HepG2 (cell line): Measurements from ENCODE around the gene STAMBPL1. TPM values are rescaled to one million over a fixed set of nuclear protein-coding genes. Genes with fewer than 3 reads are reported as not detected.
A peak's percentile ranks its signal among the peaks of the same experiment; 100 is the strongest.

Experiments
- AKAP8 ChIP-seq: sonication (generic); formaldehyde crosslinking; IDR thresholded peaks from 2 replicates; pipeline ENCODE4 v1.5.1; 2020; ENCODE audit warnings: mild to moderate bottlenecking, missing genetic modification reagents
- CSRNP1 ChIP-seq: sonication (generic); formaldehyde crosslinking; IDR thresholded peaks from 2 replicates; pipeline ENCODE4 v1.8.1; 2023; ENCODE audit warnings: mild to moderate bottlenecking, missing genetic modification reagents
- DMTF1 ChIP-seq: sonication (generic); formaldehyde crosslinking; IDR thresholded peaks from 2 replicates; pipeline ENCODE4 v1.4.0; 2020; ENCODE audit warnings: mild to moderate bottlenecking, missing genetic modification reagents
- EEA1 ChIP-seq: sonication (generic); formaldehyde crosslinking; IDR thresholded peaks from 2 replicates; pipeline ENCODE4 v1.5.1; 2020; ENCODE audit warnings: mild to moderate bottlenecking, missing genetic modification reagents, borderline replicate concordance
- EZH2 ChIP-seq: conservative IDR thresholded peaks from 2 replicates; pipeline ENCODE4 v1.6.1; 2012; ENCODE audit warnings: mild to moderate bottlenecking, low read depth, low read length, moderate library complexity
- FOSL1 ChIP-seq: sonication (generic); formaldehyde crosslinking; IDR thresholded peaks from 2 replicates; pipeline ENCODE4 v1.9.0; 2021; ENCODE audit warnings: missing genetic modification reagents, borderline replicate concordance
- FOXJ3 ChIP-seq: sonication (generic); formaldehyde crosslinking; IDR thresholded peaks from 2 replicates; pipeline ENCODE4 v1.4.0; 2020; ENCODE audit warnings: missing genetic modification reagents, mild to moderate bottlenecking, borderline replicate concordance
- HDAC1 ChIP-seq: sonication (generic); formaldehyde crosslinking; IDR thresholded peaks from 2 replicates; pipeline ENCODE4 v1.5.1; 2020; ENCODE audit warnings: mild to moderate bottlenecking, missing genetic modification reagents
- JARID2 ChIP-seq: sonication (generic); formaldehyde crosslinking; IDR thresholded peaks from 2 replicates; pipeline ENCODE4 v1.8.1; 2023; ENCODE audit warnings: missing genetic modification reagents, inconsistent platforms; ENCODE audit not compliant: insufficient replicate concordance
- KDM5B ChIP-seq: sonication (generic); formaldehyde crosslinking; IDR thresholded peaks from 2 replicates; pipeline ENCODE4 v1.4.0; 2020; ENCODE audit warnings: missing genetic modification reagents, mild to moderate bottlenecking, borderline replicate concordance
- MEIS2 ChIP-seq: sonication (generic); formaldehyde crosslinking; IDR thresholded peaks from 2 replicates; pipeline ENCODE4 v1.9.0; 2021; ENCODE audit warnings: mild to moderate bottlenecking, missing genetic modification reagents
- MTA3 ChIP-seq: sonication (generic); formaldehyde crosslinking; IDR thresholded peaks from 2 replicates; pipeline ENCODE4 v1.4.0; 2020; ENCODE audit warnings: missing genetic modification reagents
- NCOR1 ChIP-seq: fragments of 200-600 bp; sonication (generic); IDR thresholded peaks from 2 replicates; pipeline ENCODE4 v1.7.0; 2017; ENCODE audit warnings: antibody characterized with exemption, low read length, borderline replicate concordance
- PHB2 ChIP-seq: fragments of 450-650 bp; IDR thresholded peaks from 2 replicates; pipeline ENCODE4 v1.6.1; 2018; ENCODE audit not compliant: partially characterized antibody
- PPARG ChIP-seq: conservative IDR thresholded peaks from 2 replicates; pipeline ENCODE4 v1.6.1; 2016; ENCODE audit warnings: missing biosample characterization, missing genetic modification reagents
- SP140L ChIP-seq: sonication (generic); formaldehyde crosslinking; IDR thresholded peaks from 2 replicates; pipeline ENCODE4 v1.4.0; 2020; ENCODE audit warnings: missing genetic modification reagents, borderline replicate concordance
- ZBTB7A ChIP-seq: sonication (generic); formaldehyde crosslinking; IDR thresholded peaks from 2 replicates; pipeline ENCODE4 v1.8.0; 2022; ENCODE audit warnings: mild to moderate bottlenecking, missing genetic modification reagents
- ZFP1 ChIP-seq: IDR thresholded peaks from 2 replicates; pipeline ENCODE4 v1.6.1; 2016
- ZFX ChIP-seq: sonication (generic); formaldehyde crosslinking; IDR thresholded peaks from 2 replicates; pipeline ENCODE4 v1.4.0; 2020; ENCODE audit warnings: mild to moderate bottlenecking, low read depth, missing genetic modification reagents, moderate library complexity
- ZKSCAN5 ChIP-seq: sonication (generic); formaldehyde crosslinking; IDR thresholded peaks from 2 replicates; pipeline ENCODE4 v1.5.1; 2020; ENCODE audit warnings: mild to moderate bottlenecking, missing genetic modification reagents
- ZNF256 ChIP-seq: sonication (generic); formaldehyde crosslinking; conservative IDR thresholded peaks from 2 replicates; pipeline ENCODE4 v1.4.0; 2020; ENCODE audit warnings: missing genetic modification reagents
- ZNF362 ChIP-seq: sonication (generic); formaldehyde crosslinking; IDR thresholded peaks from 2 replicates; pipeline ENCODE4 v1.4.0; 2020; ENCODE audit warnings: missing genetic modification reagents, mild to moderate bottlenecking, borderline replicate concordance
- ZNF367 ChIP-seq: sonication (generic); formaldehyde crosslinking; IDR thresholded peaks from 2 replicates; pipeline ENCODE4 v1.4.0; 2020; ENCODE audit warnings: missing genetic modification reagents, borderline replicate concordance
- ZNF460 ChIP-seq: sonication (generic); formaldehyde crosslinking; IDR thresholded peaks from 2 replicates; pipeline ENCODE4 v1.5.1; 2020; ENCODE audit warnings: missing genetic modification reagents, mild to moderate bottlenecking, borderline replicate concordance
- ZNF468 ChIP-seq: sonication (generic); formaldehyde crosslinking; IDR thresholded peaks from 2 replicates; pipeline ENCODE4 v1.8.0; 2022; ENCODE audit warnings: mild to moderate bottlenecking, moderate library complexity, missing genetic modification reagents
- ZSCAN12 ChIP-seq: sonication (generic); formaldehyde crosslinking; IDR thresholded peaks from 2 replicates; pipeline ENCODE4 v1.9.0; 2021; ENCODE audit warnings: mild to moderate bottlenecking, missing genetic modification reagents
- ZSCAN29 ChIP-seq: sonication (generic); formaldehyde crosslinking; conservative IDR thresholded peaks from 2 replicates; pipeline ENCODE4 v1.4.0; 2020; ENCODE audit warnings: mild to moderate bottlenecking, missing genetic modification reagents
- polyA plus RNA-seq, 8 experiments: library from polyadenylated mRNA; depleted of rRNA in 3 of 8; stranded (reverse) in 7 of 8; unstranded in 1 of 8; fragments of >200 nt; fragmentation: Illumina TruSeq in 4 of 8; extraction: Trizol in 4 of 8; gene quantifications; 2 replicates each; pipeline versions ENCODE4 v1.2.1 to v1.2.3, GENCODE V29; 2011 to 2016; ENCODE audit warnings: low read depth in 4 of 8, missing spikeins in 1 of 8, mixed read lengths in 1 of 8; ENCODE audit not compliant: insufficient read depth in 1 of 8
- total RNA-seq, 5 experiments: library from RNA; depleted of rRNA; stranded (reverse); fragments of >200 nt; fragmentation: Illumina TruSeq; extraction: Trizol; gene quantifications; 2 replicates each; pipeline ENCODE4 v1.2.3, GENCODE V29; 2016; ENCODE audit warnings: low read depth in 1 of 5

The STAMBPL1 gene
- total and polyA plus RNA-seq, 2 of the 13 experiments (the other 11 are each of a cell fraction or from before 2014, with no cell fraction given) = 1.4 to 1.5 TPM

DNA sequence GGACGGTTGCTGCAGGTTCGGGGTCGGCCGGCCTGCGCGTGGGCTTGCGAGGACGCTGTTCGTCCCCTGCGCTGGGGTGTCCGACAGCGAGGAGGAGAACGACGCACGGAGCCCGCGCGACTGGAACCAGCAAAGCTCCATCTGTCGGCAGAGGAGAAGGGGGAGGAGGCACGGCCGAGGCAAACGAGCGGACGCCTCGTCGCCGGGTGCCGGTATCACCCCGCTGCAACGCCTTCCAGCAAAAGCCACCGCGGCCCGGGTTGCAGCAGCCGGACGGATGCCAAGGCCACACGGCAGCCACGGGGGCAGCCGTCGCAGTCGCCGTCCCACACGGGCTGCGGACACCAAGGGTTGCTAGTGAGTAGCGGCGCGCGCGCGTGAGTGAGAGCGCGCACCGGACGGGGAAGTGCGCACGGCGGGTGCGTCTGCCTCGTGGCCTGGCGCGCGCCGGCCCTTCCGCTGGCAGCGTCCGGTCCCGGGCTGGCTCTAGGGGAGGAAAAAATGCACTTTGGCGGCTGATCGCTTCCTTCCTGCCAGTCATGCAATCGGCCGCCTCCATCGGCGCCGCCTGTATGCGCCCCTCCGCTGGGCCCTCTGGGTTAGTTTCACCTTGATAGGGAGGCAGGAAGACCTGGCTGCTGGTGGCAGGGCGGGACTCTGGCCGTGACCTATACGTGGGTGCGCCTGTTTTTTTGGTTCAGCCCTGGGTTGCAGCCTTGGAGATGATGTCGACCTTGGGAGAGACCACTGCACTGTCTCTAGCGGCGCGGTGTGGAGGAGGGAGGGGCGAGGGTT, 434 bp downstream of the STAMBPL1 start (continued):
- TF ChIP-seq ZSCAN12 (0 out of 2 replicates have a peak, but pooled peaks have one; percentile 58), NCOR1 (no peak), ZKSCAN5 (CRISPR knock-in tag) (no peak), ZNF362 (no peak; the same call in 1 of the 2 replicates), EEA1 (CRISPR knock-in tag) (no peak), FOXJ3 (no peak), ZFP1 (CRISPR knock-in tag) (no peak), ZFX (CRISPR knock-in tag) (peak; percentile 60; the same call in 1 of the 2 replicates), JARID2 (CRISPR knock-in tag) (no peak), ZSCAN29 (CRISPR knock-in tag) (no peak), FOSL1 (CRISPR knock-in tag) (0 out of 2 replicates have a peak, but pooled peaks have one; percentile 37), MEIS2 (no peak), SP140L (no peak), EZH2 (no peak), KDM5B (CRISPR knock-in tag) (peak; percentile 86), PHB2 (no peak), DMTF1 (CRISPR knock-in tag) (no peak), MTA3 (no peak), PPARG (no peak), ZBTB7A (CRISPR knock-in tag) (no peak), ZNF460 (CRISPR knock-in tag) (no peak), HDAC1 (CRISPR knock-in tag) (peak; percentile 81), AKAP8 (CRISPR knock-in tag) (peak; percentile 62; the same call in 1 of the 2 replicates), ZNF367 (peak; percentile 64; the same call in 1 of the 2 replicates), CSRNP1 (CRISPR knock-in tag) (peak; percentile 66; the same call in 1 of the 2 replicates), ZNF256 (CRISPR knock-in tag) (no peak), ZNF468 (no peak)
